ENCODE measurements around the gene ZNF627. TPM values are rescaled to one million over a fixed set of nuclear protein-coding genes. Genes with fewer than 3 reads are reported as not detected.
A peak's percentile ranks its signal among the peaks of the same experiment; 100 is the strongest.
"Not testable (repeated sequence)": the region's sequence is repeated elsewhere in the genome, so short reads cannot be mapped to it uniquely, and the experiment has no call there.

ZNF627 gene
- total RNA-seq, 1 experiment from 2014 or later: 14.7 TPM

DNA sequence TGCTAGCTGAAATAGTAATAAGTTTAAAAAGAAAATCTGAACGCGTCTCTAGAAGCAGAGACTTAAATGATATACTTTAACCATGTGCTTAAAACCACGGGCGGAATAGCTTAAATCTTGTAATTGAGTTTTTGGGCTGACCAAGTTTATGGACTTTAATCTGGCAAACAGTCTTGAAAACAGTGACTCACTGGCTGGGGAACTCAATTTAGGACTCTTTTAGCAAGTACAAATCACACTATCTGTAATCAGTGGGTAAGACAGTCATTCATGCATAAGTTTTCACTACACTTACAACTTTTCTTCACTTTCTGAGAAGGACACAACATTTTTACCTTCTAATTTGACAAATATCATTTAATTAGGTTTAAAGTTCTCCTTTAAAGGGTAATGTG lies 26.8 kb downstream of the ZNF627 start:
- Histone ChIP-seq H3K4me1 (replicated peaks) (no peaks in the 10 kb centered on the region), H3K27ac (no peak overlapping the region), H3K27me3 (replicated peaks) (peaks cover 15% of the 10 kb centered on the region)

DNA sequence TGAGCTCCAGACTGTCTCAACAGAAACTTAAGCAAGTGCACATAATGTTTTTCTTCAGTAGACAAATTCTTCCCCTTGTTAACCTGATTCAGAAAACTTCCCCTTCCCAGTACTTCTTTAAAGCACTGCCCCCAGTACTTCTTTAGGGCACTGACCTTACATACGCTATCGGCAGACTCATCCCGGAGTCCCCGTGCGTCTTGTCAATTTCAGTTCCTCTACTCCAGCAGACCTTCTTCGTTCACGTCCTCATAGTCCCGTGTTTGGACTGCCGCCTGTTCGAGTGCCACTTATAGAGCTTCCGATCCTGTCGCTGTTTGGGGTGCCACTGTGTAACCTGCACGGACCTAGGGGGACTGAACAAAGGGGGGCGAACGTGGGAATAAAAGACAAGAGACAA lies 29.0 kb downstream of the ZNF627 start:
- Histone ChIP-seq H3K27ac (no peak overlapping the region), H3K27me3 (replicated peaks) (peaks cover 15% of the 10 kb centered on the region)
- DNase-seq (ENCODE audit: low read depth in 1 of 2, low spot score in 2 of 2): no peak

More for the DNA sequence above, 26.8 kb downstream of the ZNF627 start:
- Histone ChIP-seq H3K9me3 (replicated peaks) (peaks cover 18% of the 10 kb centered on the region), H3K4me3 (no peak overlapping the region), H3K36me3 (peaks cover 28% of the 10 kb centered on the region)
- no peak for DNase-seq (ENCODE audit: low read depth in 1 of 2, low spot score in 2 of 2)

DNA sequence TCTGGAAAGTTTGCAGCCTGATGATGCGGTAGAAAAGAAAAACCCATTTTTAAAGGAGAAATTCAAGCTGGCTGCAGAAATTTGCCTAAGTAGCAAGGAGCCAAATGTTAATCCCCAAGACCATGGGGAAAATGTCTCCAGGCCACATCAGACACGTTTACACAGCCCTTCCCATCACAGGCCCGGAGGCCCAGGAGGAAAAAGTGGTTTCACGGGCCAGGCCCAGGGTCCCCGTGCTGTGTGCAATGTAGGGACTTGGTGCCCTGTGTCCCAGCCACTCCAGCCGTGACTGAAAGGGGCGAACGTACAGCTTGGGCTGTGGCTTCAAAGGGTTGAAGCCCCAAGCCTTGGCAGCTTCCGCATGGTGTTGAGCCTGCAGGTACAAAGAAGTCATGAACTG lies 35.9 kb downstream of the ZNF627 start:
- no peaks in the 10 kb centered on the region for H3K27me3 ChIP-seq (replicated peaks)
- H3K4me1 ChIP-seq (replicated peaks): no peaks in the 10 kb centered on the region
- H3K4me3 ChIP-seq: no peak overlapping the region
- H3K27ac ChIP-seq: no peak overlapping the region
- H3K9me3 ChIP-seq (replicated peaks): peaks cover 6% of the 10 kb centered on the region
- H3K36me3 ChIP-seq: no peaks in the 10 kb centered on the region
- no peak for DNase-seq (ENCODE audit: low read depth in 1 of 2, low spot score in 2 of 2)

More for the DNA sequence above, 29.0 kb downstream of the ZNF627 start:
- Histone ChIP-seq H3K9me3 (replicated peaks) (peaks cover 3% of the 10 kb centered on the region), H3K4me3 (no peak overlapping the region), H3K36me3 (peaks cover 6% of the 10 kb centered on the region), H3K4me1 (replicated peaks) (no peaks in the 10 kb centered on the region)

DNA sequence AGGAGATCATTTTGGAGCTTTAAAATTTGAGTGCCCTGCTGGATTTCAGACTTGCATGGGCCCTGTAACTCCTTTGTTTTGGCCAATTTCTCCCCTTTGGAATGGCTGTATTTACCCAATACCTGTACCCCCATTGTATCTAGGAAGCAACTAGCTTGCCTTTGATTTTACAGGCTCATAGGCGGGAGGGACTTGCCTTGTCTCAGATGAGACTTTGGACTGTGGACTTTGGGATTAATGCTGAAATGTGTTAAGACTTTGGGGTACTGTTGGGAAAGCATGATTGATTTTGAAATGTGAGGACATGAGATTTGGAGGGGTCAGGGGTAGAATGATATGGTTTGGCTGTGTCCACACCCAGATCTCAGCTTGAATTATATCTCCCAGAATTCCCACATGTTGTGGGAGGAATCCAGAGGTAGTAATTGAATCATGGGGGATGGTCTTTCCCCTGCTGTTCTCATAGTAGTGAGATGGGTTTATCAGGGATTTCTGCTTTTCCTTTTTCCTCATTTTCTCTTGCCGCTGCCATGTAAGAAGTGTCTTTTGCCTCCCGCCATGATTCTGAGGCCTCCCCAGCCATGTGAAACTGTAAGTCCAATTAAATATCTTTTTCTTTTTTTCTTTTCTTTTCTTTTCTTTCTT lies 36.9 kb downstream of the ZNF627 start:
- not testable (repeated sequence) for H3K27ac ChIP-seq; H3K9me3 ChIP-seq (replicated peaks); H3K36me3 ChIP-seq; H3K4me1 ChIP-seq (replicated peaks); H3K4me3 ChIP-seq; DNase-seq (ENCODE audit: low read depth in 1 of 2, low spot score in 2 of 2); H3K27me3 ChIP-seq (replicated peaks)

DNA sequence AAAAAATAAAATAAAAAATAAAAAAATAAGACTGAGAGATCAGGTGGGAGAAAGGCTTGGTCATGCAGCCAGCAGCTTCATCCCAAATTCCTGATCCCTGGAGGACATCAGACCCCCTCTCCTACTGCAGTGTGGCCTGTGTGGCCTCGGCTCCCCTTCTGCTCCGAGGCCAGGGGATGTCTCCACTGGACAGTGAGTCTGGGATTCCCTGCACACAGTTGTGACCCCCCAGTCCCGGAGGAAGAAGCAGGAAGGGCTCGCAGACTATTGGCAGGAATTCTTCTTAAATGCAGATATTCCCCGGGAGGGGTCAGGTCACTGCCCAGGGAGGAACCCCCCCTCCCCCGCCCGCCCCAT lies 41.9 kb downstream of the ZNF627 start:
- Histone ChIP-seq H3K36me3 (peaks cover 5% of the 10 kb centered on the region; the same call in 1 of the 2 replicates), H3K9me3 (replicated peaks) (no peaks in the 10 kb centered on the region), H3K27me3 (replicated peaks) (no peaks in the 10 kb centered on the region), H3K27ac (no peak overlapping the region), H3K4me3 (peak overlapping the region; percentile 77; the same call in 1 of the 2 replicates), H3K4me1 (replicated peaks) (no peaks in the 10 kb centered on the region)
- no peak for DNase-seq (ENCODE audit: low read depth in 1 of 2, low spot score in 2 of 2)

DNA sequence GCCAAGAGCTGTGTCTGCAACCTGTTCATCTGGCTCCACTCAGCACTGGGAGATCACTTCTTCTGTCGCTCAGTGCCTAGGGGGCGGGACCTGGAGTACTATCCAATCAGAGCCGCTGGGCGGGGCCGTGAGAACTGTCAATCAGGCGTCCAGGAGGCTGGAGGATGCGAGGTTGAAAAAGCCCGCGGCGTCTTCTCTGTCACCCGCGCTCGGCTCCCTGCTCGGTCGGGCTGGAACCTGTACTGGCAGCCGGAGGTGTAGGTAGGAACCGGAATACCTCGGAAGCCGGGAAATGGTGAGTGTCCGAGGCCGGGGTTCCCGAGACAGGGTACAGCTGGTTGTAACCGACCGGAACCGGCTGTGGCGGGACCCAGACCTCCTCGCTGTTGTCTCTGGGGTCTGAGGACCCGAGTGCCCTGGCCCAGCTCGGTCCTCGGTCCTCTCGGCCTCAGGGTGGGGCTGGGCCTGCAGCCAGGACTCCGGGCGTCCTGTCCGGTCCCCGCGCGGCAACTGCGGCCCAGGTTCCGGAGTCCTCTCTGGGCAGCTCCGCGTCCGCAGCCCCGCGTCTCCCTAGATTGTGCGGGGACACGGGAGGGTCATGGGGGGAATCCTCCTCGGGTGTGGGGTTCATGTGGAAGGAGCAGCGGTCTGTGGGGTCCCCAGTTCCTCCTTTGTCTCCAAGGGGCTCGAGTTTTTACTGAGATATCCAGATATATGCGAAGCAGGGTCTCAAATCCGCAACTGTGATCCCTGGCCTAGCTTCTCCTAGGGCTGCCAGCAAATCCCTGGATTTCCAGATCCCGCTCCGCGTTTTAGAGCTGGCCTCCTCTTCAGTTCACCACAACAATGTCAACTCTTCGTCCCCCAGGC lies 42.6 kb downstream of the ZNF627 start:
- no peaks in the 10 kb centered on the region for H3K9me3 ChIP-seq (replicated peaks)
- H3K27ac ChIP-seq: peak overlapping the region; percentile 46
- DNase-seq (ENCODE audit: low read depth in 1 of 2, low spot score in 2 of 2): peak; percentile 87 to 93
- no peaks in the 10 kb centered on the region for H3K4me1 ChIP-seq (replicated peaks)
- no peaks in the 10 kb centered on the region for H3K27me3 ChIP-seq (replicated peaks)
- H3K4me3 ChIP-seq: peak overlapping the region; percentile 77
- H3K36me3 ChIP-seq: peaks cover 8% of the 10 kb centered on the region; the same call in 1 of the 2 replicates

DNA sequence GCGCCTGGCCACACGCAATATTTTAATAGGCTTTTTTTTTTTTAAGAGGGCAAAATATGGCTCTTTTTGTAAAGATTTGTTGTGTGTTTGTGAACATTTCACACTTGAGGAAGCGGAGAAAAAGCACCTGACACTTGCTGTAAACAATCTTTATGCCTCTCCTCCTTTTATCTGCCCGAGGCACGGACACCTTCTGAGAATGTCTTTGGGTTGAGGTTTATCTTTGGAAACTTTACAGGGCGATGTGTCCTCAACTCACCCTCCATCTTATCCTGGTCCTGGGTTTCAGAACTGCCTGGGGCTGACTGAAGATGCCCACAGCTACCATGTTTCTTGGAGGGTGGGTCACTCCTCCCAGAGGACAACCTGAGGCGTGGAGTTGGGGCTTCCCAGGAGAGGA lies 44.0 kb downstream of the ZNF627 start:
- Histone ChIP-seq H3K4me3 (no peak overlapping the region), H3K36me3 (peaks cover 8% of the 10 kb centered on the region; the same call in 1 of the 2 replicates), H3K4me1 (replicated peaks) (no peaks in the 10 kb centered on the region), H3K27ac (no peak overlapping the region), H3K27me3 (replicated peaks) (no peaks in the 10 kb centered on the region), H3K9me3 (replicated peaks) (peaks cover 5% of the 10 kb centered on the region; the same call in 1 of the 2 replicates)
- no peak for DNase-seq (ENCODE audit: low read depth in 1 of 2, low spot score in 2 of 2)

DNA sequence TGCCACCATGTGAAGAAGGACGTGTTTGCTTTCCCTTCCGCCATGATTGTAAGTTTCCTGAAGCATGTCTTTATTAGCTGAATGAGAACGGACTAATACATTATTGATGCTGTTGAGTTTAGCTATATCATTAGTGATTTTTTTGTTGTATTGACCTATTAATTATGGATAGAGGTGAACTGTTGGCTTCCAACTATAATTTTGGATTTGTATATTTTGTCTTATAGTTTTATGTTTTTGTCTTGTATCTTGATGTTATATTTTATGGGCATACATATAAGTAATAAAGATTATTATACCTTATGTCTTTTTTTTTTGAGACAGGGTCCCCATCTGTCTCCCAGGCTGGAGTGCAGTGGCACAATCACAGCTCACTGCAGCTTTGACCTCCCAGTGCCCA lies 45.6 kb downstream of the ZNF627 start:
- Histone ChIP-seq H3K27ac (no peak overlapping the region), H3K4me3 (no peak overlapping the region), H3K27me3 (replicated peaks) (no peaks in the 10 kb centered on the region), H3K9me3 (replicated peaks) (peaks cover 8% of the 10 kb centered on the region), H3K4me1 (replicated peaks) (no peaks in the 10 kb centered on the region), H3K36me3 (peaks cover 8% of the 10 kb centered on the region; the same call in 1 of the 2 replicates)
- DNase-seq (ENCODE audit: low read depth in 1 of 2, low spot score in 2 of 2): no peak

DNA sequence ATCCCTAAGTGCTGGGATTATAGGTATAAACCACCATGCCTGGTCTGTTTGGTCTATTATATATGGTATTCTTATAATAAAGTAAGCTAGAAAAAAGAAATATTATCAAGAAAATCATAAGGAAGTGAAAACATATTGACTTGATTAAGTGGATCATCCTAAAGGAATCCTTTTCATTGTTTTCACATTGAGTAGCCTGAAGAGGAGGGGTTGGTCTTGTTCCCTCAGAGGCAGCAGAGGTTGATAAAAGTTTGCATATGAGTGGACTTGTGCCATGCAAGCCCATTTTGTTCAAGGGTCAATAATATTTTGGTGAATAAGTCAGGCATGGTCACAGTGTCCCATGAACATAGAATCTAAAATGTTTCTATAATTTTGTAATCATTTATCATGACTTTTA lies 52.7 kb downstream of the ZNF627 start:
- peaks cover 55% of the 10 kb centered on the region for H3K36me3 ChIP-seq
- no peaks in the 10 kb centered on the region for H3K4me1 ChIP-seq (replicated peaks)
- H3K9me3 ChIP-seq (replicated peaks): peaks cover 37% of the 10 kb centered on the region
- H3K4me3 ChIP-seq: no peak overlapping the region
- no peak overlapping the region for H3K27ac ChIP-seq
- no peak for DNase-seq (ENCODE audit: low read depth in 1 of 2, low spot score in 2 of 2)
- no peaks in the 10 kb centered on the region for H3K27me3 ChIP-seq (replicated peaks)

DNA sequence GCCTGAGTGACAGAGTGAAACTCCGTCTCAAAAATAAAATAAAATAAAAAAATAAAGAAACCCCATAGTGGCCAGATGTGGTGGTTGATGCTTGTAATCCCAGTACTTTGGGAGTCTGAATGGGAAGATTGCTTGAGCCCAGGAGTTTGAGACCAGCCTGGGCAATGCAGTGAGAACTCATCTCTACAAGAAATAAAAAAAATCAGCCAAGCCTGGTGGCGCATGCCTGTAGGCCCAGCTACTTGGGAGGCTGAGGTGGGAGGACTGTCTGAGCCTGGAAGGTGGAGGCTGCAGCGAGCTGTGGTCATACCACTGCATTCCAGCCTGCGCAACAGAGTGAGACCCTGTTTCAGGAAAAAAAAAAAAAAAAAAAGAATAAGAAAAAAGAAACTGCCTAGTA lies 53.8 kb downstream of the ZNF627 start:
- H3K4me1 ChIP-seq (replicated peaks): no peaks in the 10 kb centered on the region
- H3K36me3 ChIP-seq: peaks cover 59% of the 10 kb centered on the region
- no peak for DNase-seq (ENCODE audit: low read depth in 1 of 2, low spot score in 2 of 2)
- H3K27me3 ChIP-seq (replicated peaks): no peaks in the 10 kb centered on the region
- no peak overlapping the region for H3K27ac ChIP-seq
- peaks cover 33% of the 10 kb centered on the region for H3K9me3 ChIP-seq (replicated peaks)
- no peak overlapping the region for H3K4me3 ChIP-seq

DNA sequence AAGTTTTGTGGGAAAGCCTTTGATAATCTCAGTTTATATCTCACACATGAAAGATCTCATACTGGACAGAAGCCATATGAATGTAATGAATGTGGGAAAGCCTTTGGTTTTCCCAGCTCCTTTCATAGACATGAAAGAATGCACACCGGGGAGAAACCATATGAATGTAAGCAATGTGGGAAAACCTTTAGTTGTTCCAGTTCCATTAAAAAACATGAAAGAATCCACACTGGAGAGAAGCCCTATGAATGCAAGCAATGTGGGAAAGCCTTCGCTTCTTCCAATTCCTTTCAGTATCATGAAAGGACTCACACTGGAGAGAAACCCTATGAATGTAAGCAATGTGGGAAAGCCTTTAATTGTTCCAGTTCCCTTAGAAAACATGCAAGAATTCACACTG lies 54.8 kb downstream of the ZNF627 start:
- no peak for DNase-seq (ENCODE audit: low read depth in 1 of 2, low spot score in 2 of 2)
- H3K27ac ChIP-seq: no peak overlapping the region
- peaks cover 59% of the 10 kb centered on the region for H3K36me3 ChIP-seq
- no peak overlapping the region for H3K4me3 ChIP-seq
- no peaks in the 10 kb centered on the region for H3K4me1 ChIP-seq (replicated peaks)
- H3K9me3 ChIP-seq (replicated peaks): peaks cover 38% of the 10 kb centered on the region
- H3K27me3 ChIP-seq (replicated peaks): no peaks in the 10 kb centered on the region

DNA sequence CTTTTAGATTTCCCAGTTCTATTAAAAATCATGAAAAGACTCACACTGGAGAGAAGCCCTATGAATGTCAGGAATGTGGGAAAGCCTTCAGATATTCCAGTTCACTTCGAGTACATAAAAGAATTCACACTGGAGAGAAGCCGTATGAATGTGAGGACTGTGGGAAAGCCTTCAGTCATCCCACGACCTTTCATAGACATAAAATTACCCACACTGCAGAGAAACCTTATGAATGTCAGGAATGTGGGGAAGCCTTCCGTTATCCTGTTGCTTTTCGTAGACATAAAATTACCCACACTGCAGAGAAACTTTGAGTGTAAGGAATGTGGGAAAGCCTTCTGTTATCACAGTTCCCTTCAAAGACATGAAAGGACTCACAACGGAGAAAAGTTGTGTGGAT lies 55.2 kb downstream of the ZNF627 start:
- peaks cover 59% of the 10 kb centered on the region for H3K36me3 ChIP-seq
- H3K4me3 ChIP-seq: no peak overlapping the region
- DNase-seq (ENCODE audit: low read depth in 1 of 2, low spot score in 2 of 2): no peak
- H3K4me1 ChIP-seq (replicated peaks): no peaks in the 10 kb centered on the region
- H3K27ac ChIP-seq: no peak overlapping the region
- peaks cover 38% of the 10 kb centered on the region for H3K9me3 ChIP-seq (replicated peaks)
- no peaks in the 10 kb centered on the region for H3K27me3 ChIP-seq (replicated peaks)

DNA sequence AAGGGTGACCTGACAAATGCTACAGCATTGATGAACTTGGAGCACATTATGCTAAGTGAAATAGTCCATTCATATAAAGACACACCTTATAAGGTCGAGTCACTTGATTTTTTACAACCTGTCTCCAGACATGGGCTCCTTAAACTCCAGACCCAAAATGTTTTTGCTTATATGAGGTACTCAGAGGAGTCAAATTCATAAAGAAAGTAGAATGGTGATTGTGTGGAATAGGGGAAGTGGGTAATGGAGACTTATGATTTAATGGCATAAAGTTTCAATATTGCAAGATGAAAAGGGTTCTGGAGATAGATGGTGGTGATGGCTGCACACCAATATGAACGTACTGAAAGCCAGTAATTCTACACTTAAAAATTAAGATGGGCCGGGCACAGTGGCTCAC lies 59.3 kb downstream of the ZNF627 start:
- Histone ChIP-seq H3K4me3 (no peak overlapping the region), H3K36me3 (peaks cover 34% of the 10 kb centered on the region), H3K9me3 (replicated peaks) (peaks cover 23% of the 10 kb centered on the region), H3K4me1 (replicated peaks) (no peaks in the 10 kb centered on the region), H3K27ac (no peak overlapping the region), H3K27me3 (replicated peaks) (no peaks in the 10 kb centered on the region)
- DNase-seq (ENCODE audit: low read depth in 1 of 2, low spot score in 2 of 2): no peak

DNA sequence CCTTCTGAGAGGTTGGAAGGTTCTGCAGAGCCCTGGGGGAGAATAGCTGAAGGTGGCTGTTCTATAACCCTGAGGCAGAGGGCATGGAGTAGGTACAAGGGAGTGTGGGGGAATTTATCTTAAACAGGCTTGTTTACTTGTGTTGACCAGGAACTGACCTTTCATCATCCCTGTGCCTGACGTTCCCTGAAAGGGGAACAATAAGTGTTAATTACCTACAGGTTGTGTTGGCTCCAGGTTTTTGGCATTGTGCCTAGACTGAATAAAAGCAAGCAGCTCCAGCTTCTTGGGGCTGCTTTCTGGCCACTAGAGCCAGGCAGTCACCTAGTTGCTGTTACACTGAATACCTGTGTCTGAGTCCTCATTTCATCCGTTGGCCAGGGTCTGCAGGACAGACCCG lies 60.0 kb downstream of the ZNF627 start:
- Histone ChIP-seq H3K27ac (no peak overlapping the region), H3K36me3 (peaks cover 26% of the 10 kb centered on the region), H3K4me1 (replicated peaks) (no peaks in the 10 kb centered on the region), H3K27me3 (replicated peaks) (no peaks in the 10 kb centered on the region), H3K9me3 (replicated peaks) (peaks cover 16% of the 10 kb centered on the region), H3K4me3 (no peak overlapping the region)
- DNase-seq (ENCODE audit: low read depth in 1 of 2, low spot score in 2 of 2): no peak

Measured in SJSA1 (cell line).